Hair follicular keratinocyte (primary cell): ENCODE results near the gene NDRG3. TPM values are rescaled to one million over a fixed set of nuclear protein-coding genes. Genes with fewer than 3 reads are reported as not detected.

Experiments
- total RNA-seq: library from RNA; depleted of rRNA; stranded (reverse); fragments of >200 nt; gene quantifications from 2 replicates; pipeline ENCODE4 v1.2.3, GENCODE V29; 2015

Gene NDRG3
- total RNA-seq = 21.8 and 22.0 TPM in 2 replicates

DNA sequence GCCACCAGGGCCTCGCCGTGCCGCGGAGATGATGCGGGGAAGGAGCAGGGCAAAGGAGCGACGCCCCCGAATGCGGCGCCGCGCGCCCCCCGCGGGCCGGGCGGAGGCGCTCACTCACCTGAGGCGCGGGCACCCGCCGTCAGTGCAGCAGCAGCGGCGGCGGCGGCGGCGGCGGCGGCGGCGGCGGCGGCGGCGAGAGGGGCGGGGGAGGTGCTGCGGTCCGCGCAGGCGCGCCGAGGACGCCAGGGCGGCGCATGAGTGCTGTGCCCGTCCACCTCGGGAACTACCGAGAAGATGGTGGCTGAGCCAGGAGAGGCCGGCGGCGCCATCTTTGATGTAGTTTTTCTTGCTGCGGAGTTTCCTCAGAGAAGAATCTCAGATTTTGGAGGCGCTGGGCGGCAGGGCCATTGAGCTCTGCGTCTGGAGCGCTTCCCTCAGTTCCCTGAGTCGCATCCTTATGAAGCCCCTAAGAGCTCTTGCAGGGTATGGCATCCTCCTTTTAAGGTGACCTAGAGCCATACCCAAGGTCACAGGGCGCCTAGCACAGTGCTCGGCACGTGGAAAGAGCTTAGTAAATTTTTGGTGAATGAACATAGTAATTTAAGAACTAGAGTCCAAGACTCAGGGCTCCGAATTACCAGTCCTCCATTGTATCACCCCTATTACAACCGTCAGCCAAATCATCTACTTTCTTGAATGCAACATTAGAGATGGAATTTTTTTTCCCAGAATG is at the start of gene NDRG3:
Gene NDRG3, minus strand, starts transcription at position 164 of the 733 bp plus-strand sequence. CDS start 24,355 bp downstream, outside the sequence.

DNA sequence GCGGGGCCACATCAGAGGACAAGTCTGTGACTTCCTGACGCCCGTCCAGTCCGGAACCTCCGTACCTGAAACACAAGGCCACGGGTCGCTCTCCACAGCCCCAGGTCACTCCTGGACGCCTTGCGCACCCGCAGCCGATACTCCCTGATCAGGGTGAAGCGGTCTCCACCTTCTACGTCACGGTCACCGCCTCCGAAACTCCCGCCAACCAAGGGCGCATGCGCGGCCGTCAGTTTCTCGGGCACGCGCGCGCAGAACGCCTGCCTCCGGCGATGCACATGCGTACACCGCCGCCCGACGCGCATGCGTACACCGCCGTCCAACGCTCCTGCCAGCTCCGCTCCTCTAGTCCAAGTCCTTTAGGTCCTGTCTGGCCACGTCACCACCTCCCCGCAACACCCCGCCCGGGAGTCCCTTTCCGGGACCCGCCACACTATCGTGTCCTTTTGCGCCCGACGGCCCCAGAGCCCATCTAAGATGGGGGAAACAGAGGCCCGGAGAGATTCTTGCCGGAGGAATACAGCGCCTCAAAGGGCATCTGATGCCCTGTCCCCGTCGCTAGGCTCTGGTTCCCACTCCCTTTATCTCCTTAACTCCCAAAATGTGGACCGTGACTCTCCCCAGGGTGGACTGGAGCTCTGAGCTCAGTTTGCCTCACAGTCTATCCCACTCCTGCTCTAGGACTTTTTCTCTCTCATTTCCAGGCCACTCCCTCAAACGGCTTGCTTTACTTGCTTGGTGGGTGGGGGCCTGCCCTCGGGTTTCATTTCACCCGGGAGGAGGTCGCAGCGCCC is 27.9 kb upstream of the NDRG3 start, which contains the start of gene DSN1:
Gene DSN1, minus strand, starts transcription at position 167 of the 794 bp plus-strand sequence. CDS start 2,305 bp downstream, outside the sequence.

DNA sequence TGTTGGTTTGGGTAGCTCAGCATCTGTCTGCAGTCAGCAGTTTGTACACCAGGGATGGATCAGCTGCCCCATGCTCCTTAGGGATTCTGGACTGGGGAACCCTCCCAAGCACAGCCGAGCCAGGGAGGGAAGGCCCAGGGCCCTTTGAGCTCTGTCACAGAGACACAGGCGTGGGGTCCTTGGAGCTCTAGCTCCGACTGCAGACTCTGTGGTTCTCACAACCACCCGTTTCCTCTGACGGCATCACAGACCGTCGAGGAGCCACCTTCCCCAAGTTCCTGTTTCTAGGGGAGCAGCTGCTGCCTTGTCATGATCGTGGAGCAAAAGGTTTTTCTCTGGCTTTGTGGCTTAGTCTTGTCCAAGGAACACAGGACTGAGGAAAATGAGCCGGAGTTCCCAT is 99.9 kb downstream of the NDRG3 start, which contains the start of gene SLA2:
Gene SLA2, minus strand, starts transcription at position 199 of the 400 bp plus-strand sequence. CDS start 4,861 bp downstream, outside the sequence.

DNA sequence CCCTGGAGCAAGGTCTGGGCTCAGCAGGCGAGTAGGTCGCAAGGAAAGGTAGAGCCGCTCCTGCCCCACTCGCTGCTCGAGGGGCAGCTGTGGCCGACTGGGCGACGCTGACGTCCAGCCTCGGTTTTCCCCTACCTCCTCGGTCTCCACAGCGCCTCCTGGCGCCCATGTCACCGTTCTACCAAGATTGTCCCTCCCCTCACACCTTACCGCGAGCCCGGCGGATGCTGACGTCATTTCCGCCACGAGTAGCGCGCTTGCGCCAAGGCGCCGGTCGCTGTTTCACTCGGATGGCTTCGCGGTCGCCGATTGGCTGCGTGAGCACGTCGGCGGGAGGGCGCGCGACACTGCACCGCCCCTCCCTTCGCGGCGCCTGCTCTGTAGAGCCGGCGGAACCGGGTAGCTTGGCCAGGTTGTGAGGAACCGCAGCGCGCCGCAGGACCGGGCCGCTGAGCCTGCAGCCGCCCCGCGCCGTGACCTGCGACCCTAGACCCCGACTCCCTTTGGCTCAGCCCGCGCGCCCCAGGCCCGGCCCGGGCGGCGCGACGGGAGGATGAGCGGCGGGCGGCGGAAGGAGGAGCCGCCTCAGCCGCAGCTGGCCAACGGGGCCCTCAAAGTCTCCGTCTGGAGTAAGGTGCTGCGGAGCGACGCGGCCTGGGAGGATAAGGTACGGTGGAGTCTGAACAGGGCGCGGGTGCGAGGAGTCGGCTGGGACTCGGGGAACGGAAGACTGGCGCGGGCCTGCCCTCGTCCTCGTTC is 140.3 kb downstream of the NDRG3 start, which contains the start of gene RAB5IF:
Gene RAB5IF, plus strand, starts transcription at position 381 of the 759 bp plus-strand sequence. Its CDS starts 173 bp downstream, at position 554.

Other genes starting within 250 kb of the NDRG3 start
- 2.7 and 8.3 TPM in 2 replicates for gene MYL9, start 204.6 kb downstream of the NDRG3 start, total RNA-seq
- gene TGIF2, start 172.5 kb downstream of the NDRG3 start, total RNA-seq = 8.0 and 10.8 TPM in 2 replicates
- gene RAB5IF, start 140.3 kb downstream of the NDRG3 start, total RNA-seq = 111 and 170 TPM in 2 replicates
- gene SLA2, start 99.9 kb downstream of the NDRG3 start, total RNA-seq = not detected in 2 replicates
- 7.1 and 15.5 TPM in 2 replicates for gene DSN1, start 27.7 kb upstream of the NDRG3 start, total RNA-seq
- not detected in 2 replicates for gene TLDC2, start 130.0 kb upstream of the NDRG3 start, total RNA-seq
- 3.5 and 8.2 TPM in 2 replicates for gene SAMHD1, start 205.6 kb upstream of the NDRG3 start, total RNA-seq